ENCODE results near the gene DOCK4. TPM values are rescaled to one million over a fixed set of nuclear protein-coding genes. Genes with fewer than 3 reads are reported as not detected.

Gene DOCK4
- total RNA-seq, 1 donor from 2014 or later: 100 TPM

- Histone ChIP-seq H3K27ac (no peak overlapping the region), H3K36me3 (no peaks in the 10 kb centered on the region), H3K4me1 (peaks cover 22% of the 10 kb centered on the region), H3K9me3 (no peaks in the 10 kb centered on the region), H3K4me3 (no peak overlapping the region), H3K27me3 (no peaks in the 10 kb centered on the region)
- intact Hi-C loops (cut with DNase I): no loop called here
- TF ChIP-seq CTCF (IDR thresholded peaks at IDR 0.05): no peak
- ATAC-seq (no peak), DNase-seq (no peak)
These were observed 145.6 kb downstream of the DOCK4 start for GRCh38 chr7:112060625-112061024.

- Histone ChIP-seq H3K27ac (no peak overlapping the region), H3K4me1 (peaks cover 22% of the 10 kb centered on the region), H3K9me3 (no peaks in the 10 kb centered on the region), H3K27me3 (no peaks in the 10 kb centered on the region), H3K4me3 (no peak overlapping the region), H3K36me3 (no peaks in the 10 kb centered on the region)
- intact Hi-C loops (cut with DNase I): no loop called here
- DNase-seq (no peak), ATAC-seq (no peak)
- TF ChIP-seq CTCF (IDR thresholded peaks at IDR 0.05): no peak
These were observed 146.5 kb downstream of the DOCK4 start for GRCh38 chr7:112059675-112060074.

GRCh38 chr7:112058686-112059085, 147.5 kb downstream of the DOCK4 start:
- Histone ChIP-seq H3K27me3 (no peaks in the 10 kb centered on the region), H3K9me3 (no peaks in the 10 kb centered on the region), H3K4me3 (no peak overlapping the region), H3K27ac (no peak overlapping the region), H3K36me3 (no peaks in the 10 kb centered on the region), H3K4me1 (peaks cover 23% of the 10 kb centered on the region)
- TF ChIP-seq CTCF (IDR thresholded peaks at IDR 0.05): no peak
- ATAC-seq (no peak), DNase-seq (no peak)
- intact Hi-C loops (cut with DNase I): no loop called here

- H3K4me3 ChIP-seq: no peak overlapping the region
- peaks cover 36% of the 10 kb centered on the region for H3K4me1 ChIP-seq
- ATAC-seq: peak; percentile 87
These were observed 149.8 kb downstream of the DOCK4 start for GRCh38 chr7:112056409-112056808.

GRCh38 chr7:112053737-112054069, 152.5 kb downstream of the DOCK4 start:
- H3K27me3 ChIP-seq: no peaks in the 10 kb centered on the region
- no peaks in the 10 kb centered on the region for H3K9me3 ChIP-seq
- peak; percentile 30 for ATAC-seq
- TF ChIP-seq CTCF (IDR thresholded peaks at IDR 0.05): no peak
- peaks cover 19% of the 10 kb centered on the region for H3K4me1 ChIP-seq
- no peak overlapping the region for H3K4me3 ChIP-seq
- DNase-seq: no peak
- no peak overlapping the region for H3K27ac ChIP-seq
- intact Hi-C loops (cut with DNase I): no loop called here
- H3K36me3 ChIP-seq: no peaks in the 10 kb centered on the region

More at GRCh38 chr7:112056409-112056808, 149.8 kb downstream of the DOCK4 start:
- no peak for TF ChIP-seq CTCF (IDR thresholded peaks at IDR 0.05)
- intact Hi-C loops (cut with DNase I): no loop called here
- DNase-seq: no peak
- Histone ChIP-seq H3K36me3 (no peaks in the 10 kb centered on the region), H3K9me3 (no peaks in the 10 kb centered on the region), H3K27me3 (no peaks in the 10 kb centered on the region), H3K27ac (no peak overlapping the region)

Measured in upper lobe of right lung (tissue), 1 donor.